ENCODE data around the gene MICOS13. TPM values are rescaled to one million over a fixed set of nuclear protein-coding genes. Genes with fewer than 3 reads are reported as not detected.
"Not testable (repeated sequence)": the region's sequence is repeated elsewhere in the genome, so short reads cannot be mapped to it uniquely, and the experiment has no call there.

Gene MICOS13
- total RNA-seq, 1 donor = 21.2 TPM

DNA sequence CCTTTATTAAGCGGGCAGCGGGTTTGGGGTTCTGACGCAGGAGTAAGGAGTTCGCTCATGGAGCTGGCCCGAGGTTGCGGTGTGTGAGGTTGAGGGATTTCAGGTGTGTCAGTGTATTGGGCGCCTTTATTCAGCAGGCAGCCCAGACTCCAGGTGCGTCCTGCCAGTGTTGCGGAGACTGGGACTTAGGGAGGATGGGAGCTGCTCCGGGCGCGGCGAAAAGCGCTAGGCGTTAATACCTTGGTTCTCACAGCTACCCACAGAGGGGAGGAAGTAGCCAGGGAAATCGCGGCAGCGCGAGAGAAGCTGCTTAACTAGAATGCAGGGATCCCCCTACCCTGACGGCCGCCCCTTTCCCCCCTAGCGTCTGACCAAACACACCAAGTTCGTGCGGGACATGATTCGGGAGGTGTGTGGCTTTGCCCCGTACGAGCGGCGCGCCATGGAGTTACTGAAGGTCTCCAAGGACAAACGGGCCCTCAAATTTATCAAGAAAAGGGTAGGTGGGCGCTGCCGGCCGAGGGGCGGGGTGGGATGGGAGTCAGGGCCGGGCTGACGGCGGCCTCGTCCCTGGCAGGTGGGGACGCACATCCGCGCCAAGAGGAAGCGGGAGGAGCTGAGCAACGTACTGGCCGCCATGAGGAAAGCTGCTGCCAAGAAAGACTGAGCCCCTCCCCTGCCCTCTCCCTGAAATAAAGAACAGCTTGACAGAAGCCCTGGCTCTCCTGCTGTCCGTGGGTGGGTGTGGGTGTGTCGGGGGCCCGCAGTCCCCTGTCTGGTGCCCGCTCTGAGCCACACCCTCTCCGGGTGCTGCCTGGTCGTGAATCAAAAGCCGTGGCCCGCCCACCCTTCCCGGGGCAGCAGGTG lies 10.9 kb upstream of the MICOS13 start:
- peak overlapping the region; percentile 93 for H3K4me3 ChIP-seq (ENCODE audit: low read depth, low read length)
- TF ChIP-seq, protein P1, sequence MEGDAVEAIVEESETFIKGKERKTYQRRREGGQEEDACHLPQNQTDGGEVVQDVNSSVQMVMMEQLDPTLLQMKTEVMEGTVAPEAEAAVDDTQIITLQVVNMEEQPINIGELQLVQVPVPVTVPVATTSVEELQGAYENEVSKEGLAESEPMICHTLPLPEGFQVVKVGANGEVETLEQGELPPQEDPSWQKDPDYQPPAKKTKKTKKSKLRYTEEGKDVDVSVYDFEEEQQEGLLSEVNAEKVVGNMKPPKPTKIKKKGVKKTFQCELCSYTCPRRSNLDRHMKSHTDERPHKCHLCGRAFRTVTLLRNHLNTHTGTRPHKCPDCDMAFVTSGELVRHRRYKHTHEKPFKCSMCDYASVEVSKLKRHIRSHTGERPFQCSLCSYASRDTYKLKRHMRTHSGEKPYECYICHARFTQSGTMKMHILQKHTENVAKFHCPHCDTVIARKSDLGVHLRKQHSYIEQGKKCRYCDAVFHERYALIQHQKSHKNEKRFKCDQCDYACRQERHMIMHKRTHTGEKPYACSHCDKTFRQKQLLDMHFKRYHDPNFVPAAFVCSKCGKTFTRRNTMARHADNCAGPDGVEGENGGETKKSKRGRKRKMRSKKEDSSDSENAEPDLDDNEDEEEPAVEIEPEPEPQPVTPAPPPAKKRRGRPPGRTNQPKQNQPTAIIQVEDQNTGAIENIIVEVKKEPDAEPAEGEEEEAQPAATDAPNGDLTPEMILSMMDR (IDR thresholded peaks at IDR 0.05; ENCODE audit: insufficient read depth, low read depth, low read length) = no peak
- DNase-seq (ENCODE audit: low read depth) = peak; percentile 48

DNA sequence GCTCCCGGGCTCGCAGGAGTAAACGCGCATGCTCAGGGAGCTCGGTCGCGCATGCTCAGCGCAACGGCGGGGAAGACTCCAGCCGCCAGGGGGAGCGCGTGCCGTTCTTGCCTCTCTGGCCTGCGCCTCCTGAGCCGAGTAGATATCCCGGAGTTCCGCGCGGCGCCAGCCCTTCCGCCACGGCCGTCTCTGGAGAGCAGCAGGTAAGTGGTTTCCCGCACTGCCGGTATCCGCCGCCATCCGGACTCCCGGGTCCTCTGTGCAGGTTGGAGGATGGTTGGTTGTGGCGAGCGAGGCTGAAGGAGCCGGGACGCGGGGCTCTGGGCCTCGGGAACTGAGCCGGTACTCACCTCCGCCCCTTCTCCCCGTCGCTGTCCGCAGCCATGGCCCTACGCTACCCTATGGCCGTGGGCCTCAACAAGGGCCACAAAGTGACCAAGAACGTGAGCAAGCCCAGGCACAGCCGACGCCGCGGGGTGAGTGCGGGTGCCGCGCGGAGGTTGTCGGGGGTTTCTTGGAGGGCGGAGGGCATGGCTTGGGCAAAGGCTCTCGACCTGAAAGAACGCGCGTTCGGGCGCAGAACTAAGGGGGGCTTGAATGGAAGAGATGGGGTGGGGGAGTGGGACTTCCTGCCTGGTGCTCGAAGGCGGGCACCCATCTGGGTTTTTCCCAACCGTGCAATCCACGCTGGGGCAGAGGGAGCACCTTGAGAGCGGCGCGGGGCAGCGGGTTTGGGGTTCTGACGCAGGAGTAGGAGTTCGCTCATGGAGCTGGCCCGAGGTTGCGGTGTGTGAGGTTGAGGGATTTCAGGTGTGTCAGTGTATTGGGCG lies 10.0 kb upstream of the MICOS13 start, which contains the start of gene RPL36:
RPL36 (plus strand) TSS at position 171 of the 830 bp plus-strand sequence; CDS start at position 384, 213 bp downstream.
- peak; percentile 96 for DNase-seq (ENCODE audit: low read depth)

DNA sequence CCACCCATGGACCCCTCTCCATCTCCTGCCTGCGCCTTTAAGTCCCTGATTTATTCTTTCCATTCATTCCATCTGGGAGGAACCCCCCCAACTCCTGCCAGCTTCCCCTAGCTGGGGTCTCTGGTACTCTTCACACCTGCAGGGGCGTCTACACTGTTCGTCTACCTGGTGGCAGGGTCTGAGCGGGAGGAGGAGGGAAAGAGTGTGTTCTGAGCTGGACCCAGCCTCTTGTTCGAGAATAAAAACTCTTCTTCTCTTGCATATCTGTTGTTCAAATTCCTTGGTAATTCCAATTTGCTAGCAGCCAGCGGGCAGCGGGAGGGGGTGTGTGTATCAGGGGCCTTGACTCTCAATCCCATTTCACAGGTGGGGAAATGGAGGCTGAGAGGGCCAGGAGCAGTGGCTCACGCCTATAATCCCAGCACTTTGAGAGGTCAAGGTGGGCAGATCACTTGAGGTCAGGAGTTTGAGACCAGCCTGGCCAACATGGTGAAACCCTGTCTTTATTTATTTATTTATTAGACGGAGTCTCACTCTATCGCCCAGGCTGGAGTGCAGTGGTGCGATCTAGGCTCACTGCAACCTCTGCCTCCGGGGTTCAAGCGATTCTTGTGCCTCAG lies 8.1 kb upstream of the MICOS13 start:
- not testable (repeated sequence) for H3K4me3 ChIP-seq (ENCODE audit: low read depth, low read length); DNase-seq (ENCODE audit: low read depth)

More for the DNA sequence above, 10.0 kb upstream of the MICOS13 start, which contains the start of gene RPL36:
- TF ChIP-seq, protein P1 (IDR thresholded peaks at IDR 0.05; ENCODE audit: insufficient read depth, low read depth, low read length) = peak; percentile 92
- peak within 1 kb of the TSS; percentile 93 for H3K4me3 ChIP-seq (ENCODE audit: low read depth, low read length)

DNA sequence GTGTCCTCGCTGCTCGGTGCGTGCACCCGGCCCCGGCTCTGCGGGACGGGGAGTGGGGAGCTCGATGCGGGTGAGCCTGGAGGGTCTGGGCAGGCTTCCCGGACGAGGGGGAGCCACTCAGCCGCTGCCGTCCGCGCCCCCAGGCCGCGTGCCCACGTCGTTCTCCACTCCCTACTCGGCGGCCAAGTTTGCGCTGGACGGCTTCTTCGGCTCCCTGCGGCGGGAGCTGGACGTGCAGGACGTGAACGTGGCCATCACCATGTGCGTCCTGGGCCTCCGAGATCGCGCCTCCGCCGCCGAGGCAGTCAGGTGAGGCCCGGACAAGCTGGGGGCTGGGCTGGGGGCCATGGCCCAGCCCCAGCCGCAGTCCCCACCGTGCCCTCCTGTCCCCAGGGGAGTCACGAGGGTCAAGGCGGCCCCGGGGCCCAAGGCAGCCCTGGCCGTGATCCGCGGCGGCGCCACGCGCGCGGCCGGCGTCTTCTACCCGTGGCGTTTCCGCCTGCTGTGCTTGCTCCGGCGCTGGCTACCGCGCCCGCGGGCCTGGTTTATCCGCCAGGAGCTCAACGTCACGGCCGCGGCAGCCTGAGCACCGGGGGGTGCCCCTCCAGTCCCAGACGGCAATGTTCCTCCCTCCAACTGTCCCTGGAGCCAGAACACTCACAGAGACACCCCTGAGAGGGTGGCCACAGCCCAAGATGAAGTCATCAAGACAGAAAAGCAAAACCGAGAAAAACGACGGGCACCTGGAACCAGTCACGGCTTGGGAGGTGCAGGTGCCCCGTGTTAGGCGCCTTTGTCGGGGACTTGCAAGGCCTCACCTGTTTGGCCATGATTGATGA lies 7.3 kb upstream of the MICOS13 start:
- no peak for DNase-seq (ENCODE audit: low read depth)
- TF ChIP-seq, protein P1 (IDR thresholded peaks at IDR 0.05; ENCODE audit: insufficient read depth, low read depth, low read length) = no peak
- peak overlapping the region; percentile 67 for H3K4me3 ChIP-seq (ENCODE audit: low read depth, low read length)

DNA sequence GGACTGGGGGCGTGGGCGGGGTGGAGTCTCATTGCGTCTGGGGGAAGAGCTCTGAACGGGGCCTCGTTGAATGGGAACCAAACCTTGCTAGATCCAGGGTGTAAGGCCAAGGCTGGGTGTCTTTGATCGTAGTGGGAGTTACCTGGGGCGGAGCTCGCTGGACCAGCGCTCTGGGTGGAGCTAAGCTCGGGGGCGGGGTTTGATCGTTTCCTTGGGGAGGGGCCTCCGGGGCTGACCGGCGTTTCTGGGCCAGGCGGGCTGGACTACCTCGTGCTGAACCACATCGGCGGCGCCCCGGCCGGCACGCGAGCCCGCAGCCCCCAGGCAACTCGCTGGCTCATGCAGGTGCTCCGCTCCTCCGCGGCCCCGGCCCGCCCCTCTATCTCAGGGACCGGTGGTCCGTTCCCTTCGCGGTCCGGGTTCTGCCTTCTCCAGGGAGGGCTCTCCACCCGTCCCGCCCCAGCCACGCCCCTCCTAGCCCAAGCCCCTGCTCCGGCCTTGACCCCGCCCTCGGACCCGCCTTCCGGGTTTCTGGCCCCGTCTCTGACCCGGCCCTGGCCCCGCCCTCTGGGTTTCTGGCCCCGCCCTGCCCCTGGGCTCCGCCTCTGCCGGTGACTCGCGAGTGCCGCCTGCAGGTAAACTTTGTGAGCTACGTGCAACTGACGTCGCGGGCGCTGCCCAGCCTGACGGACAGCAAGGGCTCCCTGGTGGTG lies 6.5 kb upstream of the MICOS13 start:
- TF ChIP-seq, protein P1 (IDR thresholded peaks at IDR 0.05; ENCODE audit: insufficient read depth, low read depth, low read length) = peak; percentile 84
- peak; percentile 94 for DNase-seq (ENCODE audit: low read depth)
- H3K4me3 ChIP-seq (ENCODE audit: low read depth, low read length) = peak overlapping the region; percentile 67

DNA sequence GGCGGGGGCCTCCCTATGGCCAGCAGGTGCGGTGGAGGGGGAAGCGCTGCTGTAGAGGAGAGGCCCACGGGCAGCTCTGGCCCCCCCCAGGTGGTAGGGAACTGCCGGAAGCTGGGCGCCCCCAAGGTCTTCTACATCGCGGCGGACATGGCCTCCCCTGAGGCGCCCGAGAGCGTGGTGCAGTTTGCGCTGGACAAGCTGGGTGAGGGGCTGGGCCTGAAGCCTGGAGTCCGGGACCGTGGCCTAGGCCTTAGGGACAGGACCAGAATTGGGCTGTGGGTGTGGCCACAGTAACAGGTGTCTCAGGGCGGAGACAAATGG lies 6.0 kb upstream of the MICOS13 start:
- TF ChIP-seq, protein P1 (IDR thresholded peaks at IDR 0.05; ENCODE audit: insufficient read depth, low read depth, low read length) = no peak
- H3K4me3 ChIP-seq (ENCODE audit: low read depth, low read length) = peak overlapping the region; percentile 67
- no peak for DNase-seq (ENCODE audit: low read depth)

Data from fibroblast of villous mesenchyme (primary cell).